Measurements from ENCODE around the gene TMEM123.

The TMEM123 gene

DNA sequence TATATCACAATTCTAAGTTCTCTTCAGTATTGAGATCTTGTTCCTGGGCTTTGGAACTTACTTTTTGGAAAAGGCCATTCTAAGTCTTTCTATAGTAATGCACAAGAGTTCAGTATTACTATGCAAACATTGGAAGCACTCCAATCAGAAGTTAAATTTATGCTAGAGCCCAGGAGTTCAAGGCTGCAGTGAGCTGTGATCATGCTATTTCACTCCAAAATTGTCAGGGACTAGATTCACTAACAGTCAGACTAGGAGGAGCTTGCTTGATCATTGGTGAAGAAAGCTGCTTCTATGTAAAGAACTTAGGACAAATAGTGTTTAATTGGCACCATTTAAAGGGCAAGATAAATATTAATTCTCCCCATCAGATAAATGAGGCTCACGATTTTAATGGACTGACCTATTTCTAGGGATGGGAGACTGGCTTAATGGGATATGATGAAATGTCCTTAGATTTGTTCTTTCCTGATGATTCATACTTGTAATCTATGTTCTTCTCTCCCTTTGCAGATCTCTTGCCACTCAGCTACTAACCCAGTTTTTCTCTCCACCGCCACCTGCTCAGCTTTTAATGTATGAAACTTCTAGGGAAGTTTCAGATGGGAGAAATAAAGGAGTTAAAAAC, 32.6 kb upstream of the TMEM123 start:
- no peak for TF ChIP-seq POLR2A (IDR thresholded peaks at IDR 0.05; ENCODE audit: low read length)
- no peak for TF ChIP-seq GATA1 (IDR thresholded peaks at IDR 0.05; ENCODE audit: low read depth, low read length)
- DNase-seq = no peak

DNA sequence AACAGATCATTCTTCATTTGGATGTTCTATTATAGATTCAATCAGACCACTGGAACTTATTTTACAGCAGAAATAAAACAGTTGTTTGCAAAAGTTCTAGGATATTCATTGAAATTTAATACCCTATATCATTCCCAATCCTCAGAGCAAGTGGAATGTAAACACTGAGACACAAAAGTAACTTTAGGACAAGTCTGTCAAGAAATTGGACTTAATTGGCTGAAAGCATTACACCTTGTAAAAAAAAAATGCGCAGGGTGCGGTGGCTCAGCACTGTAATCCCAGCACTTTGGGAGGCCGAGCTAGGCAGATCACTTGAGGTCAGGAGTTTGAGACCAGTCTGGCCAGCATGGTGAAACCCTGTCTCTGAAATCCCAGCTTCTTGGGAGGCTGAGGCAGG, 29.9 kb upstream of the TMEM123 start:
- DNase-seq = no peak
- TF ChIP-seq POLR2A (IDR thresholded peaks at IDR 0.05; ENCODE audit: low read length) = no peak
- TF ChIP-seq GATA1 (IDR thresholded peaks at IDR 0.05; ENCODE audit: low read depth, low read length) = no peak

GRCh38 chr11:102479733-102480132, 27.2 kb upstream of the TMEM123 start:
- DNase-seq = no peak
- TF ChIP-seq POLR2A (IDR thresholded peaks at IDR 0.05; ENCODE audit: low read length) = no peak
- TF ChIP-seq GATA1 (IDR thresholded peaks at IDR 0.05; ENCODE audit: low read depth, low read length) = no peak

DNA sequence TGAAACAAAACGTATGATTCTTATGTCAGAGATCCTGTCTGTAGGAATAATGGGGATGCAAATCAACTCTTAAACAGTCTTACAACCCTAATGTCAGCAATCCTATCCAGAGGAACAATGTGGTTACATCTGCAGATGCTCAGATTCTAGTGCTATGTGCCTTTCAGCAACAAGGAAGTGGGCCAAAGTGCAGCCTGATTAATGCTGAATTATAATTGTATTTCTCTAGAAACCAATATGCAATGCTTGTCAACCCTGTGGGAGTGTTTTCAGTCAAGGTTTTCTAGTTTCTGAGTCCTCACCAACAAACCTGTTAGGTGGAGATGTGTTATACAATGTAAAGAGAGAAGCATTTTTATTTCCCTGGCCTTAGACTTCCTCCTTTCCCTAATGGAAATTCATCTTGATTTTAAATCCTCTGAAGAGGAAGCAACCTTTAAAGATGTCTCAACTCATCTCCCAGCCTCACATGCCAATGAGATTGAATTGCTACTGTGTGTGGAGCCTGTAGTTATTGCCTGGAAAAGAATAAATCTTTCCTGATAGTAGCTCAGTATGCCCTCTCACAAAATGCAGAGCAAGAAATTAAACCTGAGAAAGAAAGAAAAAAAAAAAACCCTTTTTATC, 26.2 kb upstream of the TMEM123 start:
- no peak for DNase-seq
- no peak for TF ChIP-seq GATA1 (IDR thresholded peaks at IDR 0.05; ENCODE audit: low read depth, low read length)
- no peak for TF ChIP-seq POLR2A (IDR thresholded peaks at IDR 0.05; ENCODE audit: low read length)

GRCh38 chr11:102476812-102477211, 24.2 kb upstream of the TMEM123 start:
- DNase-seq = no peak

DNA sequence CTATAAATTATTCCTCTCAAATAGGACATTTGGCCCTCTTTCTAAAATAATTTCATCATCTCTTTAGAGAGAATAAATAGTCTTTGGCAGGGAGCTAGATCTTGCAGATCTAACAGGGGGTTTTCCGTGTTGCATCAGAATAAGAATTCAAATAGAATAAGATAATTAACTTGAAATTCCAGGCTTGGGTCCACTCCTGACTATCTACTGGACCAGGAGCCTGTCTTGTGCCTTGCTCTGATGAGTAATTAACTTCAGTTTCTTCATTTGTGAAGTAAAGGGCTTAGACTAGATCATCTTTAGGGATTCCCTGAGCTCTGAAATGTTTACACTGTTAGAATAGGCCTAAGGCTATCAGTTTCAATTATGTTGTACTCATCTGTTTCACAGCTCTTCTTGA, 23.5 kb upstream of the TMEM123 start:
- DNase-seq = no peak
- no peak for TF ChIP-seq POLR2A (IDR thresholded peaks at IDR 0.05; ENCODE audit: low read length)
- TF ChIP-seq GATA1 (IDR thresholded peaks at IDR 0.05; ENCODE audit: low read depth, low read length) = no peak

More at GRCh38 chr11:102476812-102477211, 24.2 kb upstream of the TMEM123 start:
- TF ChIP-seq GATA1 (IDR thresholded peaks at IDR 0.05; ENCODE audit: low read depth, low read length) = no peak
- TF ChIP-seq POLR2A (IDR thresholded peaks at IDR 0.05; ENCODE audit: low read length) = no peak

DNA sequence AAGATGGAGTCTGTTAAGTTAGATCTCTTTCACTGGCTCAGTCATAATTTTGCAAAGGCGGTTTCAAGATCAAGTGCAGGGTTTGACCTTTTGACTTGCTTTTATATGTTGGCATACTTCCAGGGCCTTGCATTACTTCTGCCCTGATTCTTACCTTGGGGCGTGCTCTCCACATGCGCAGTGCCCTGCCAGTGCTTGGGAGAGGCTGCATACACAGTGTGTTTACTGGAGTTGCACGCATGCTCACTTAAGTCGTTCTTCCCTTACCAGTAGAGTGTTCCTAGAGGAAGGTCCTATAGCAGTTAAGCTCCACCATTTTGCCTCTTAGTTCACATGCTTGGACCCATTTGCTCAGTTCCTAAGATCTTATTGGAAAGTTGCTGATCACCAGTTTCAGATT, 21.0 kb upstream of the TMEM123 start:
- TF ChIP-seq POLR2A (IDR thresholded peaks at IDR 0.05; ENCODE audit: low read length) (no peak), GATA1 (IDR thresholded peaks at IDR 0.05; ENCODE audit: low read depth, low read length) (no peak)
- no peak for DNase-seq

DNA sequence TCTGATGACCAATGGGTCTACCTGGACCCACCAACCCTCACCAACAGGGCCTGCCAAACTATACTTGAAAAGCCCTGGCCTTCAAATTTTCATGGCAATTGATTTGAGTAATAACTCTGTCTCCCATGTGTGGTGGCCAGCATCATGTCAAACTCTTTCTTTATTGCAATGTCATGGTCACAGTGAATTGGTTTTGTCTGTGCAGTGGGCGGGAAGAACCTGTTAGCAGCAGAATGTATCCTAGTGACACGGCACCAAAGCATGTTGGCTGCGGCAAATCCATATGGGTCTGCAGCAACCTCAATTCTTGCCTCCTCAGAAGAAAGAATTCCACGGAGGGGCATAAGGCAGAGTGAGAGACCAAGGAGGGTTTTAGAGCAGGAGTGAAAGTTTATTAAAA, 19.6 kb upstream of the TMEM123 start:
- no peak for DNase-seq
- TF ChIP-seq POLR2A (IDR thresholded peaks at IDR 0.05; ENCODE audit: low read length) = no peak
- no peak for TF ChIP-seq GATA1 (IDR thresholded peaks at IDR 0.05; ENCODE audit: low read depth, low read length)

DNA sequence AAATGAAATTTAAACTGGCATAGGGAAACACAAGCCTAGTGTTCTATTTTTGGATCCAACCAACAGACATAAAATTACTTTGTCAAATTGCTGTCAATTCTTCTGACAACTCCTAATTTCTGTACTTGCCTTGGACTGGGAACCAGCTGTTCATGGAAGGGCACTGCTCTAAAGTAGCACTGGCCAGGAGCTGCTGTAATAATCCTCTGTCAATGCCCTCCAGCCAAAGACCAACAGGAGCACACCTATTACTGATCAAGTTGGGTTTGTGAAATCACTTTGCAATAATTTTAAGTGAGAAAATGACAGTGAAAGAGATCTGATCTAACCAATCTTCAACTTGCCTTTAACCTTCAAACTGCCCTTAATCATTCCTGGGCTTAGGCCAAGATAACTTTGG, 18.9 kb upstream of the TMEM123 start:
- no peak for DNase-seq
- TF ChIP-seq POLR2A (IDR thresholded peaks at IDR 0.05; ENCODE audit: low read length) (no peak), GATA1 (IDR thresholded peaks at IDR 0.05; ENCODE audit: low read depth, low read length) (no peak)

DNA sequence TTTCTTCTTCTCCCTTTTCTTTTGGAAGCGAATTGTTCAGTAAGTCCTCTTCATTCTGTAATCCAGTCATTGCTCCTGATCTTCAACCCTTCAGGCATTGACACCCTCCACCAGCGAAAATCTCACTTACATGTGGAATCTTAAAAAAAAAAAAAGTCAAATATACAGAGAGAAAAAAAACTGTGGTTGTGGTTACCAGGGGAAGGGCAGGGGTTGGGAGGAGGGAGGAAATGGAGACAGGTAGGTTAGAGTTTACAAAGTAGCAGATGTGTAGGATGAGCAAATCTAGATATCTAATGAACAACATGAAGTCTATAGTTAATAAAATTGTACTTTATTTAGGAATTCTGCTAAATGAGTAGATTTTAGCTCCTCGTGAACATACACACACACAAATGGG, 17.7 kb upstream of the TMEM123 start:
- TF ChIP-seq GATA1 (IDR thresholded peaks at IDR 0.05; ENCODE audit: low read depth, low read length) (no peak), POLR2A (IDR thresholded peaks at IDR 0.05; ENCODE audit: low read length) (no peak)
- DNase-seq = no peak

DNA sequence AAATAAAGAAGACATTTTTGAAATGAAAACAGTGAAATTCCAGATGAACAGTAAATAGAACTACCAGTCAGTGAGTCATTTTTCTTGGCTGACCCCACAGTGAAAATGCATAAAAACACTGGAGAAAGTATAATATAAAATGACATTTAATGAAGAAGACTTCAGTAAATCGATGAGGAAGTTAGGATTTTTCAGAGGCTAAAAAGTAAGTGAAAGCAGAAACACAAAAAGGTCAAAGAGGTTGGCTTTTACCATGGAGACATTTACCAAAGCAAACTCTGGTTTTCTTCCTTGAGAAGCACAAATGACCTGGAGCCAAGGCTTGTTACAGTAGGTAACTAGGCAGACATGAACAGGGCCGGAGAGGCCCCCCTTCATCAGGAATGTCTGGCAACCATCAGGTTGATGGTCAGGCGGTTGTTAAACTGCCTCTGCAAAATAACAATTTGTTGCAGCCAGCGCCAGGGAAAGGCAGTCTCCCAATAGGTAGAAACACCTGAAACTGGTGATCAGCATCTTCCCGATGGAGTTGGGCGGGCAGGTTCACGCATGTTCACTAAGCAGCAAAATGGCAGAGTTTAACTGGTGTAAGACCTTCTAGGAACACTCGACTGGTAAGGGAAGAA, 16.7 kb upstream of the TMEM123 start:
- no peak for DNase-seq
- no peak for TF ChIP-seq POLR2A (IDR thresholded peaks at IDR 0.05; ENCODE audit: low read length)

- no peak for DNase-seq
- TF ChIP-seq POLR2A (IDR thresholded peaks at IDR 0.05; ENCODE audit: low read length) (no peak), GATA1 (IDR thresholded peaks at IDR 0.05; ENCODE audit: low read depth, low read length) (no peak)
Measured at GRCh38 chr11:102468616-102469195, 16.1 kb upstream of the TMEM123 start.

GRCh38 chr11:102467853-102468580, 15.5 kb upstream of the TMEM123 start:
- TF ChIP-seq POLR2A (IDR thresholded peaks at IDR 0.05; ENCODE audit: low read length) (no peak), GATA1 (IDR thresholded peaks at IDR 0.05; ENCODE audit: low read depth, low read length) (no peak)
- DNase-seq = no peak

GRCh38 chr11:102467080-102467708, 14.6 kb upstream of the TMEM123 start:
- DNase-seq = no peak
- TF ChIP-seq GATA1 (IDR thresholded peaks at IDR 0.05; ENCODE audit: low read depth, low read length) (no peak), POLR2A (IDR thresholded peaks at IDR 0.05; ENCODE audit: low read length) (no peak)
